ENCODE measurements around the gene UGT2B10.
"Not testable (repeated sequence)": the region's sequence is repeated elsewhere in the genome, so short reads cannot be mapped to it uniquely, and the experiment has no call there.

The UGT2B10 gene

DNA sequence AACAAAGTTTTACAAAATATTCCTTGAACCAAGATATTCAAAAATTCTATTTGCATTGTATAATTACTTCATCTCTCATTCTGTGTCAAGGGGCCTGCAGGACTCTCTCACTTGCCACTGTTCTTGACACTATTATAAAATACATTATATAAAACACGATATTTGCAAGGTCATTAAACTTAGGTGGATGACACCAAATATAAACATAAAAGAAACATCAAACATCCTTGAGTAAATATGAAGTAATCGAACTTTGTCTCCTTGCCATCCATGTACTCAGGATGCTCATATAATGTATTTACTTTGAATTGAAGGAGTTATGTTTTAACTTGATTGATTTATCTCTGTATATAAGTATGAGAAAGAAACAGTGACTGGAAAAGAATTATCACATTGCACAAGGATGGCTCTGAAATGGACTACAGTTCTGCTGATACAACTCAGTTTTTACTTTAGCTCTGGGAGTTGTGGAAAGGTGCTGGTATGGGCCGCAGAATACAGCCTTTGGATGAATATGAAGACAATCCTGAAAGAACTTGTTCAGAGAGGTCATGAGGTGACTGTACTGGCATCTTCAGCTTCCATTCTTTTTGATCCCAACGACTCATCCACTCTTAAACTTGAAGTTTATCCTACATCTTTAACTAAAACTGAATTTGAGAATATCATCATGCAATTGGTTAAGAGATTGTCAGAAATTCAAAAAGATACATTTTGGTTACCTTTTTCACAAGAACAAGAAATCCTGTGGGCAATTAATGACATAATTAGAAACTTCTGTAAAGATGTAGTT lies at the start of gene UGT2B10:
TSS of gene UGT2B10 (plus strand) at position 378 of the 793 bp plus-strand sequence. CDS start at position 404, 26 bp downstream.
- not testable (repeated sequence) for DNase-seq (ENCODE audit: low read depth)

DNA sequence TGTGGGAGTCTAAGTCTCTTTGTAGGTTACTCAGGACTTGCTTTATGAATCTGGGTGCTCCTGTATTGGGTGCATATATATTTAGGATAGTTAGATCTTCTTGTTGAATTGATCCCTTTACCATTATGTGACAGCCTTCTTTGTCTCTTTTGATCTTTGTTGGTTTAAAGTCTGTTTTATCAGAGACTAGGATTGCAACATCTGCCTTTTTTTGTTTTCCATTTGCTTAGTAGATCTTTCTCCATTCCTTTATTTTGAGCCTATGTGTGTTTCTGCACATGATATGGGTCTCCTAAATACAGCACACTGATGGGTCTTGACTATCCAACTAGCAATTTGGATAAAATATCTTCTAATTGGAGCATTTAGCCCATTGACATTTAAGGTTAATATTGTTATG lies 44.0 kb upstream of the UGT2B10 start:
- not testable (repeated sequence) for DNase-seq (ENCODE audit: low read depth)

DNA sequence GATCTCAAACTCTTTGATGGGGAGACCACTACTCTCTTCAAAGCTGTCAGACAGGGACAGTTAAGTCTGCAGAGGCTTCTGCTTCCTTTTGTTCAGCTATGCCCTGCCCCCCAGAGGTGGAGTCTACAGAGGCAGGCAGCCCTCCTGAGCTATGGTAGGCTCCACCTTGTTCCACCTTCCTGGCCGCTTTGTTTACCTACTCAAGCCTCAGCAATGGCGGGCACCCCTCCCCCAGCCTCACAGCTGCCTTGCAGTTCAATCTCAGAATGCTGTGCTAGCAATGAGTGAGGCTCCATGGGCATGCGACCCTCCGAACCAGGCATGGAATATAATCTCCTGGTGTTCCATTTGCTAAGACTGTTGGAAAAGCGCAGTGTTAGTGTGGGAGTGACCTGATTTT lies 42.1 kb upstream of the UGT2B10 start:
- DNase-seq (ENCODE audit: low read depth): no peak

DNA sequence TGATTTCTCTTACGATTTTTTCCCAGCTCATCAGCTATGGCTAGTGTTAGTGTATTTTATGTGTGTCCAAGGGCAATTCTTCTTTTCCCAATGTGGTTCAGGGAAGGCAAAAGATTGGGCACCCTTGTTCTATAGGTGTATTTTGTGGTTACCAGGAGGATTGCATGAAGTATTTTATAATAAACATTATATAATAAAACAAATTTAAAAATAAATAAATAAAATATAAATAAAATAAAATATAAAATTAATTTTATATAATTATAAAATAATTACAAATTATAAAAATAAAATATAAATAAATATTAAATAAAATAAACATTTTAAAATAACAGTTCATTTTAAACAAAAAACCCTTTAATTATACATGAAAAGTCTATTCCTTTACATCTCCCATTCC lies 35.6 kb upstream of the UGT2B10 start:
- DNase-seq (ENCODE audit: low read depth): no peak

DNA sequence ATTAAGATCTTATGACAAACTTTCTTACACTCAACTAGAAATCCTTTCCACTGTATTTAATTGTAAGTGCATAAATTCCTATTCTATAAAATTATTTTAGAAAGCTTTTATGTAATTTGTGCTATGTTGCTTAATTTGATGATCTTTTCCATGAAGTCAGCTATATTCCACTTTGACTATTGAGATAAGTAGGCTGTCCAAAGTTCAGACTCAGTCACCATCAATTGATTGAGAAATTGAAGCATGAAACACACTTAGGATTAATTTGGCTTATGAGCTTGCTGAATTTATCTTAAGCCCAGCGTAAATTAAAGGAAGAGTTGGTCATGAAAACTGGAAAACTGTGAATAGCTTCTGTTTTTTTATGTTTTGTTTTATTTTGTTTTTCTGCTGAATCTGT lies 18.7 kb upstream of the UGT2B10 start:
- DNase-seq (ENCODE audit: low read depth): no peak

DNA sequence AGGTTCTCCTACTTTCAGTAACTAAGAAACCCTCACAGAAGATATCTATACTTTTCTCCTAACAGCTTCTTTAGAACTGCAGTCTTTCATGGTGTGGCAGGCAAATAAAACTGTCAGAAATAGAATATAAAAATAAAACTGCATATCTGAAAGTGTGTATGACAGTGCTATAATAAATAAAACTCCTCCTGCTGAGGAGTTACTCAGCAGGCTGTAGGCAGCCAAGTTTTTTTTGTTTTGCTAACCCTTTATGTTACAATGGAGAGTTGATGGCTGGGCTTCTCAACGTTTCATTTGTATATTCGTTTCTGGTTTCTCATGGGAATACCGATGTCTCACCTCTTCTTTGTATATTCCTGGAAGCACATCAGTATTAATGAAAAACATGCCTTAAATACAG lies 18.2 kb upstream of the UGT2B10 start:
- DNase-seq (ENCODE audit: low read depth): no peak

DNA sequence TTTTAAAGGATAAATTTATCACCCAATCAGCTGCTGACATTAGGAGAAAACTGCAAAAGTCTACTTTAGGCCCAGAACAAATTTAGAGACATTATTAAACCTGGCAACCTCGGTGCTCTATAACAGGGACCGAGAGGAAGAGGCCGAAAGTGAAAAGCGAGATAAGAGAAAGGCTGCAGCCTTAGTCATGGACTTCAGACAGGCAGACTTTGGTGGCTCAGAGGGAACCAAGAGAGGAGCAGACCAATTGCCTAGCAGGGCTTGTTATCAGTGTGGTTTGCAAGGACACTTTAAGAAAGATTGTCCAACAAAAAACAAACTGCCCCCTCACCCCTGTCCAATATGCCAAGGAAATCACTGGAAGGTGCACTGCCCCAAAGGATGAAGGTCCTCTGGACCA lies 12.8 kb upstream of the UGT2B10 start:
- no peak for DNase-seq (ENCODE audit: low read depth)

DNA sequence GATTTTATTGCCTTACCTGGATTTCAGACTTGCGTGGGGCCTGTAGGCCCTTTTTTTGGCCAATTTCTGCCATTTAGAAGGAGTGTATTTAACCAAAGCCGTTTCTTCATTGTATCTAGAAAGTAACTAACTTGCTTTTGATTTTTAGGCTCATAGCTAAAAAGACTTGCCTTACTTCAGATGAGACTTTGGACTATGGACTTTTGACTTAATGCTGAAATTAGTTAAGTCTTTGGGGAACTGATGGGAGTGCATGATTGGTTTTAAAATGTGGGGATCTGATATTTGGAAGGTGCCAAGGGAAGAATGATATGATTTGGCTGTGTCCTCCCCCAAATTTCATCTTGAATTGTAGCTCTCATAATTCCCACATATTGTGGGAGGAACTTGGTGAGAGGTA lies 7.7 kb upstream of the UGT2B10 start:
- no peak for DNase-seq (ENCODE audit: low read depth)

DNA sequence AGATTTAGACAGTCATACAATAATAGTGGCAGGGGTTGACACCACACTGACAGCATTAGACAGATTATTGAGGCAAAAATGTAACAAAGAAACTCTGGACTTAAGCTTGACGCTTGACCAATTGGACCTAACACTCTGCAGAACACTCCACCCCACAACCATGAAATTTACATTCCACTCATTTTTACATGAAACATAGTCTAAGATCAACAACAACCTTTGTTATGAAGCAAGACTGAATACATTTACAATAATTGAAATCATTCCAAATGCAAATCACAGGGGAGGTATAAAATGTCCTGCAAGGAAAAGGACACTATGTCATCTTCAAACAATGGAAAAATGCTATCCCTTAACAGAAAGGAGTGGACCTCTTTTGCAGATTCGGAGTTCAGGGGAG lies 4.9 kb upstream of the UGT2B10 start:
- DNase-seq (ENCODE audit: low read depth): no peak

DNA sequence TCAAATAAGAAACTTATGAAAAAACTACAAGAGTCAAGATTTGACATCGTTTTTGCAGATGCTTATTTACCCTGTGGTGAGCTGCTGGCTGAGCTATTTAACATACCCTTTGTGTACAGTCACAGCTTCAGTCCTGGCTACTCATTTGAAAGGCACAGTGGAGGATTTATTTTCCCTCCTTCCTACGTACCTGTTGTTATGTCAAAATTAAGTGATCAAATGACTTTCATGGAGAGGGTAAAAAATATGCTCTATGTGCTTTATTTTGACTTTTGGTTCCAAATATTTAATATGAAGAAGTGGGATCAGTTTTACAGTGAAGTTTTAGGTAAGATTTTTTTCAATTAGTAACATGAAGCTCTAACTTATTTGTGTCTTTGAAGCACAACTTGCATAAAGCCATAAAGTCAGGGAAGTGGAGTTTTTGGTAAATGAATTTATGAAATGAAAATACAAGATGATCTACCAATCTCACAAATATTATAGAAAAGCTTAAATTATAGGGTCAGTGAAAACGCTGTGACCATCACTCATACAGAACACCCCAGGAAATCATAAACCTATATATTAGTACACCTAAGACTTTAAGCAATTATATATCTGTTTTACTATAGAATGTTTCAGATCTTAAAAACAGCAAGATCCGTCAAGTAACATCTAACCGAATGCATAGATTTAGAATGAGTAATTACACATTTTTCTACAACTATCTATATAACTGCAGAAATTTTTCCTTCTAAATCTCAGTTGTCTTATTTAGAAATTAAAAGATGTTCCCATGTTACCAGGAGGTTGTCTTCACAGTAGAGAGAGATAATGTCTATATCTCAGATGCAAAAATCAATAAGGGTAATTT lies 844 bp downstream of the UGT2B10 start:
- DNase-seq (ENCODE audit: low read depth): not testable (repeated sequence)

DNA sequence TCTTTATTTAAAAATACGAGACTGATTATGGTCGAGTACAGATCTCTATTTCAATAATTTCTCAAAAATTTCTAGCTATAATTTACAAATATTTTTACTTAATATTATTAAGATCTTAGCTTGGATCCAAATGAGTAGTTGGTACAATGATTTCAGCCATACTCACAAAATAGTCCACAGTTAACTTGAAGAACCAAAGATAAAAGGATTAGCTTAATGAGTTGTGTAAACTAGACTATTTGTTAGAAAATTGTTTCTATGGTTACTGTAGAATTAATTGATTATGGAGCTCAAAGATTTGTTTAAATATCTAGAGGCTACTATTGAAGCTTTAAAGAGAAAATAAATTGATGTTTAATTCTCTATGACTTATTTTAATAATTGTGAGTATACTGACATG lies 1.6 kb downstream of the UGT2B10 start:
- no peak for DNase-seq (ENCODE audit: low read depth)

DNA sequence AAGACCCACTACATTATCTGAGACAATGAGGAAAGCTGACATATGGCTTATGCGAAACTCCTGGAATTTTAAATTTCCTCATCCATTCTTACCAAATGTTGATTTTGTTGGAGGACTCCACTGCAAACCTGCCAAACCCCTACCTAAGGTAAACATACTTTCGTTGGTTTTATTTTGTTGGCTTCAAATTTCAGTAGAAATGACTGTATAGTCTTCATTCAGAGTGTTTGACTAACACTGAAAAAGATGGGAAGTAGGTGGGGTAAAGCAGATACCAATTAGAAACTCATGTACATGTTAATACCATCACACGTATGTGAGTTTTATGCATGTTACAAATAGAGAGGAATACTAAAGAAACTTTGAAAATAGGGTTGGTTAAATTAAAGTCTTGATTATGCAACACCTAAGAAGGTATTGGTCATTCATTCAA lies 2.3 kb downstream of the UGT2B10 start:
- DNase-seq (ENCODE audit: low read depth): not testable (repeated sequence)

DNA sequence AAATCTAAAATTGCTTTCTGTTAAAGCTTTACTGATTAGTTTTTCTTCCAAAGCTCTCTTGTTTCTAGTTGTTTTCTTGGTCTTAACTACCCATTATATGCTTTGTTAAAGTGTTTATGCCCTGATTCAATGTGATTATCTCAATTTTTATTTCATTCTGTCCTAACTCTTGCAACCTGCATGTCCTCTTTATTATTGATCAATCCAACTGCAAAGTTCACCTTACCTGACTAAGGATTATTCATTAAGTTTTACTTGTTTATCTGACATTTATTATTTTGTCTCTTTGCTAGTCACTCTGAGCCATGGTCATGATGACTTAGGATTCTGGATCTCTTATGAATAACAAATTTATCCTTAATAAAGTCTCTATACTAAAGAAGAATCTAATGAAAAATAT lies 15.8 kb downstream of the UGT2B10 start:
- DNase-seq (ENCODE audit: low read depth): no peak

DNA sequence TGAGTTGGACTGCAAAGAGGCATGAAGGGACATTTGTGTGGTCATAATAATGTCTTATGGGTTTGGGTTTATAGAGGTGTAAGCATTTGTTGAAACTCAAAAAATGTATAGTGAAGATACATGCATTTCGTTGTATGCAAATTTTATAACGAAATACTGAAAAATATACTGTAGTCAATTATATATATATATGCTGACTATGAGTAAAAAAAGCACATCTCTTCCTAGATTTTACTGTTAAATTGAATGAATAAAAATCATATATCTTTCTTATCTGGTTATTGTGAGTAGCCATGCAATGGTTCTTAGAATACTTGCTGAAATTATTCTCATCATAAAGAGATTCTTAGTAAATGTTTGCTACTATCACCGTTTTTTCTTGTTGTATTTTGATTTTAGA lies 34.5 kb downstream of the UGT2B10 start:
- DNase-seq (ENCODE audit: low read depth): no peak

DNA sequence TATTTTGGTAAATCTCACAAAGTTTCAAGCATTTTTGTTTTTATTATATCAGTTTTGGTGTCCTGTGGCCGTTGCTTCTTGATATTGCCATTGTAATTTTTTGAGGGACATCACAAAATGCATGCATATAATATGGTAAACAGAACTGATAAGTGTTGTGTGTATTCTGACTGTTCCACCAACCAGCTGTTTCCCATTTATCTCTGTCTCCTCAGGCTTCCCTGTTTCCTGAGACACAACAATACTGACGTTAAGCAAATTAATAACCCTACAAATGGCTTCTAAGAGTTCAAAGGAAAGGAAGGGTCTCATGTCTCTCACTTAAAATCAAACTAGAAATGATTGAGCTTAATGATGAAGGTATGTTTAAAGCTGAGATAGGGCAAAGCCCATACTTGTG lies 40.0 kb downstream of the UGT2B10 start:
- DNase-seq (ENCODE audit: low read depth): no peak

DNA sequence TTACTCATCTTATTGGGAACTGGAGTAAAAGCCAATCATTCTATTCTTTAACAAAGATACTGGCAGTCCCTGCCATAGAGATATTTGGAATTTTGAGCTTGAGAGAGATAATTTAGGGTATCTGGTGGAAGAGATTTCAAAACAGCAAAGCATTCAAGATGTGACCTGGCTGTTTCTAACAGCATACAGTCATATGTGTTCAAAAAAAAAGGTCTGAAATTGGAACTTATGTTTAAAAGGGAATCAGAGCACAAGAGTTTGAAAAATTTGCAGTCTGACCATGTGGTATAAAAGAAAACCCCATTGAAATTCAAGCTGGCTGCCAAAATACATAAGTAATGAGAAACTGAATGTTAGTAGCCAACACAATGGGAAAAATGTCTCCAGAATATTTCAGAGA lies 42.2 kb downstream of the UGT2B10 start:
- DNase-seq (ENCODE audit: low read depth): no peak

DNA sequence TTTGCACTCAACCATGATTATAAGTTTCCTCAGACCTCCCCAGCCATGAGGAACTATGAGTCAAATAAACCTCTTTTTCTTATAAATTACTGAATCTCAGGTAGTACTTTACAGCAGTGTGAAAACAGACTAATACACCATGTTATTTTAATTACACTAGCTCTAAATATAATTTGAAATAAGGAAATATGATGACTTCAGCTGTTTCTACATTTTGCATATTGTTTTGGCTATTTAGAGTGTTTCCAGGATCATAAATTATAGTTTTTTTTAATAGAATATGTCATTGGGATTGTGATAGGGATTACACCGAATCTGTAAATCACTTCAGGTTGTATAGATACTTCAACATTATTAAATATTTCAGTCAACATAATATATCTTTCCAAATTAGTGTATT lies 43.9 kb downstream of the UGT2B10 start:
- no peak for DNase-seq (ENCODE audit: low read depth)

DNA sequence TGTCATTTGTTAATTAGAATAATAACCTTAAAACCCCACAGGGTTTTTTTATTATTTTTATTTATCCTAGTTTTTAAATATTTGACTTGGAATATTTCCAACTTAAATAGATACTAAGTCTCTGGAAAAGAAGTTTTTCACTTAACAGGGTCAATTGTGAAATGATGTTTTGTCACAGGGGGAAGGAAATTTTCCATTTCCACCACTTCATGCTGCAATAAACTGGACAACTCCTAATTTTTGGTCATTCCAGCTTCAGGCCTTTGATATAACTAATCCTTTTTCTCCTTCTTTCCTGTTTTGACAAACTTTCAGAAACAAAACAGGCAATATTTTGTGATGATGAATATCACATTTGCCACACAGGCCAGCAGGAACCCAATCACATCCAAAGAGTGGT lies 45.3 kb downstream of the UGT2B10 start:
- no peak for DNase-seq (ENCODE audit: low read depth)

DNA sequence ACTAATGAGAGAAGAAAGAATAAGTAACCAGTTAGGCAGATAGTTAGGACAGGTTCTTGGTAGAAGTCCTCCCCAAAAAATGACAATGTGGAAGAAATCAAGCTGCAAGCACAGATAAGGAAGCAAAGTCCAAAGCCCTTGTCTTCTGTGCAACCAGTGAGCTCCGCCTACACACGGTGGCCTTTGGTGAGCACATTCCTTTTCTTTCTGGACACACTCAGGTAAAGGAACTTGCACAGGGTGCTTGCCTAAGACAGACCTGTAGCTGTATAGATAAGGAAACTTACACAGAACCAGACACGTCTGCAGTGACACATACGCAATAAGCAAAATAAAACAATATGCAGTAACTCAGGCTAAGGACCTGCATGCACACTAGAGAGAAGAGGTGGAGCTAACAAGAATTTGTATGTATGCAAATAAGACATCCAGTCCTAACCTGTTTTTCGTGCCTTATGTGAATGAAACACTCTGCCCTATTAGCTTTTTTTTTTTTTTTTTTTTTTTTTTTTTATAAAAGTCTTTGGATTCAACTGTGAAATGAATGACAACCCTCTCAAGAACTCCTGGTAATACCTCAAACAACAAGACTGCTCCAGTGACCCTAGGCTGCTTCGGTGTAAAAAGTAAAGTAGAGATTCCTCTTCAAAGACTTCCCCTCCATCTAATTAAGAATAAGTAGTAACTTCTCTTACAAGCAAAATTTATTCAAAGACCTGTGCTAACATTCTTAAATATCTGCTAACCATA lies 48.8 kb downstream of the UGT2B10 start:
- DNase-seq (ENCODE audit: low read depth): no peak

DNA sequence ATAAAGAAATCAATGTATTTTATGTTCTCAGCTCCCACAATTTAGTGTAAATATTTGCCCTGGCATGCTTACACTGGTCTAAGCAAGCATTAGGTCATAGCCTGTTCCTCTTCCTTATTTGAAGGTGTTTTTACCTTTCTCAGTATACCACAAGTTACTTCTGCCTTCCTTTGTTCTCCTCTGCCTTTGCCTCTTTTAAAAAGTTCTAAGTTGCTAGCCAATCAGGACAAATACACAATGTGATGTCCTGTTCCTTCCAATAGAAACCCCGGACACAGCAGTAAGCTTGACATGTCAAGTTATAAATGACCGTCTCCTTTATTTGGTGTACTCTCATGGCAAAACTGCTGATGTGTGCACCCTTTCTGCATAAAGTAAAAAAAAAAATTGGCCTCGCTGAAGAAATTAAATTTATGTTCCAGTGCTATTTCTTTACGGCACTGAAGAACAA lies 49.4 kb downstream of the UGT2B10 start:
- no peak for DNase-seq (ENCODE audit: low read depth)

DNA sequence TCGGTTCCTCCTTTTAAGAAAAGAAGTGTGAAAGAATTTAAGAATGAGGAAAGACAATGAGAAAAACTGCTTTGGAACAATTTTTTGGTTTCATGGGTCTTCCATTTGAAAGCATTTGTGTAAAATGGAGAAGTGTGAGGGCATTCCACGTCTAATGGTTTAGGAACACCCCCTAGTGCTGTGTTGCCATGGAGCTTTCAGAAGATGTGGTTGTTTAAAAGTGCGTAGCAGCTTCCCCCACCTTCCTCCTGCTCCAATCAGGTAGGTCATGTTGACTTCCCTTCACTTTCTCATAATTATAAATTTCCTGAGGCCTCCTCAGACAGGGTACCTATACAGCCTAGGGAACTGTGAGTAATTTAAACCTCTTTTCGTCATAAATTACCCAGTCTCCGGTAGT lies 50.0 kb downstream of the UGT2B10 start:
- no peak for DNase-seq (ENCODE audit: low read depth)

DNA sequence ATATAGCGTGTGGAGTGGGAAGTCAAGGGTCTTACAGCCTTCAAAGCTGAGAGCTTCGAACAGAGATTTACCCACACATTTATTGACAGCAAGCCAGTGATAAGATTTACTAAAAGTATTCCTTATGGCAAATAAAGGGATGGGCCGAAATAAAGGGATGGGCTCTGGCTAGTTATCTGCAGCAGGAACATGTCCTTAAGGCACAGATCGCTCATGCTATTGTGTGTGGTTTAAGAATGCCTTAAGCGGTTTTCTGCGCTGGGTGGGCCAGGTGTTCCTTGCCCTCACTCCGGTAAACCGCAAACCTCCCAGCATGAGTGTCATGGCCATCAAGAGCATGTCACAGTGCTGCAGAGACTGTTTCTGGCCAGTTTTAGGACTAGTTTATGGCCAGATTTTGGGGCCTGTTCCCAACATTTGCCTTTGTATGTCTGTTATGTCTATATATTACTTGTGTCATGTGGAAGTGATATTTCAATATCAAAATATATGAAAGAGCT lies 53.5 kb downstream of the UGT2B10 start:
- DNase-seq (ENCODE audit: low read depth): no peak
